Heart right ventricle (tissue), 16 donors: Measurements from ENCODE around the gene RBM45. TPM values are rescaled to one million over a fixed set of nuclear protein-coding genes. Genes with fewer than 3 reads are reported as not detected.

ENCODE experiments used
- ATAC-seq, 8 donors: fragments of 200-7000 bp; cut with Tn5 transposase; one replicate each; pipeline ENCODE4 v1.9.1; 2020; ENCODE audit warnings: mild to moderate bottlenecking in 8 of 8, moderate library complexity in 8 of 8, moderate number of reproducible peaks in 1 of 8
- DNase-seq, 2 donors: peaks; one replicate each; pipeline ENCODE4 v3.0.0-alpha.2; 2020
- H3K27ac ChIP-seq, 10 donors: fragments of 200-600 bp; sonication (generic) in 2 of 10; one replicate each; pipeline versions ENCODE4 v1.5.0 to v1.8.0; 2020 to 2022; ENCODE audit warnings: mild to moderate bottlenecking in 3 of 10
- H3K27me3 ChIP-seq, 7 donors: fragments of 200-600 bp; one replicate each; pipeline ENCODE4 v1.8.0; 2021 to 2022; ENCODE audit warnings: mild to moderate bottlenecking in 2 of 7
- H3K36me3 ChIP-seq, 9 donors: fragments of 200-600 bp; sonication (generic) in 1 of 9; one replicate each; pipeline versions ENCODE4 v1.5.0 to v1.8.0; 2020 to 2022; ENCODE audit warnings: mild to moderate bottlenecking in 2 of 9
- H3K4me1 ChIP-seq, 9 donors: fragments of 200-600 bp; sonication (generic) in 1 of 9; one replicate each; pipeline versions ENCODE4 v1.5.0 to v1.8.0; 2020 to 2022; ENCODE audit warnings: mild to moderate bottlenecking in 4 of 9
- H3K4me3 ChIP-seq, 10 donors: fragments of 200-600 bp; sonication (generic) in 2 of 10; one replicate each; pipeline versions ENCODE4 v1.5.0 to v1.8.0; 2020 to 2022; ENCODE audit warnings: mild to moderate bottlenecking in 7 of 10, moderate library complexity in 2 of 10
- H3K9me3 ChIP-seq, 11 donors: fragments of 200-600 bp in 10 of 11; sonication (generic) in 2 of 11; one replicate each; pipeline versions ENCODE4 v1.5.0 to v1.8.0; 2013 to 2022; ENCODE audit warnings: mild to moderate bottlenecking in 2 of 11, control low read depth in 1 of 11, moderate library complexity in 1 of 11
- CTCF ChIP-seq, 9 donors: fragments of 200-600 bp; sonication (generic) in 2 of 9; IDR thresholded peaks; one replicate each; pipeline versions ENCODE4 v1.5.0 to v1.8.0; 2021 to 2022; ENCODE audit warnings: antibody characterized with exemption in 9 of 9, mild to moderate bottlenecking in 5 of 9, moderate library complexity in 1 of 9
- WGBS, 2 donors: extraction: QIAGEN DNeasy Blood & Tissue Kit; methylation state at CpG; one replicate each; pipeline ENCODE4 v1.1.7; 2013; ENCODE audit warnings: inconsistent platforms in 1 of 2; 5-methylcytosine and 5-hydroxymethylcytosine counted together
- intact Hi-C, 10 donors: fragments of 100-400 bp; cut with DNase I; formaldehyde crosslinking; loops; one replicate each; pipeline versions ENCODE4 v1.11.1 to v1.14.2; 2022
- polyA plus RNA-seq, 2 donors: library from polyadenylated mRNA; stranded (reverse); fragments of 200-250 nt; gene quantifications; one replicate each; pipeline ENCODE4 v1.2.3, GENCODE V29; 2013
- total RNA-seq, 10 donors: library from RNA; stranded (reverse); fragmentation: NEBNext Ultra II Directional in 3 of 10; extraction: Animal tissue kit (Norgen Biotek cat#: 25700) in 3 of 10; gene quantifications; one replicate each; pipeline versions ENCODE4 v1.2.1 to v1.2.4, GENCODE V29; 2021 to 2023
- donor health status: Arrhythmogenic right ventricular cardiomyopathy.
- donor health status: ischemic (EF 13 %, LVEDD 7.1; RV severe dilation, severe dysfunction).
- donor health status: healthy with polysubstance abuse.
- donor health status: DM: no; HTN: yes; CAD: no.
- donor health status: DM: no; HTN: no; CAD: no.
- donor health status: ischemic (EF 25% LVEDD 6.9; RV normal size, moderate dysfunction).
- donor health status: ischemic (EF 25% LVEDD 5.7; RV mildly dilated, moderate dysfunction).
- donor health status: healthy.
- donor health status: DM: yes; HTN: yes; CAD: no.
- donor health status: Ischemic cardiomyopathy.
- donor health status: ischemic (EF 35%, LVEDD 5.7; RV mildly dilated, moderate dysfunction).
- donor health status: nonischemic (EF 11% LVEDD 7.7; RV severe dilation, severe dysfunction).
- donor health status: DM: yes; HTN: yes; CAD: no.
- donor health status: PGD.
- donor health status: ischemic (EF 29% LVEDD 5.4; RV normal size, mild dysfunction).
- donor health status: nonischemic (EF 23%, LVEDD 6.1; RV moderate dilation, normal function).

The RBM45 gene
- total and polyA plus RNA-seq, 12 donors: 4.4 to 13.7 (median 5.9) TPM

GRCh38 chr2:178177066-178177679 is 64.9 kb downstream of the RBM45 start:
- Histone ChIP-seq H3K36me3 (no peaks in the 10 kb centered on the region), H3K4me3 (no peak overlapping the region), H3K27me3 (peaks cover 0 to 20% (median 0%) of the 10 kb centered on the region in 7 donors), H3K4me1 (no peaks in the 10 kb centered on the region), H3K27ac (no peak overlapping the region), H3K9me3 (peaks cover 0 to 7% (median 0%) of the 10 kb centered on the region in 11 donors)
- WGBS, 2 donors: 82 to 89% methylated on average over 1 of the region's 1 CpG
- no peak for DNase-seq
- intact Hi-C loops: no loop called here
- TF ChIP-seq CTCF (IDR thresholded peaks at IDR 0.05): no peak
- ATAC-seq: no peak

Other genes with a start within 250 kb of the RBM45 start
- 1 to 10 TPM in 7 of 10 donors, under 1 TPM in 3; 0.57 to 6.4 (median 1.1) TPM for gene PDE11A, start 39.7 kb upstream of the RBM45 start, total RNA-seq
- gene PDE11A, start 39.7 kb upstream of the RBM45 start, polyA plus RNA-seq: under 1 TPM; 0.12 to 0.88 TPM
- 1 to 10 TPM; 1.2 to 8.0 (median 5.6) TPM for gene OSBPL6, start 82.1 kb downstream of the RBM45 start, total RNA-seq
- gene OSBPL6, start 82.1 kb downstream of the RBM45 start, polyA plus RNA-seq: 1 to 10 TPM; 1.1 to 1.4 TPM